Epithelial cell of esophagus (primary cell): ENCODE data around the gene OLFML2A.
"Not testable (repeated sequence)": the region's sequence is repeated elsewhere in the genome, so short reads cannot be mapped to it uniquely, and the experiment has no call there.

ENCODE experiments used
- DNase-seq: peaks from one replicate; pipeline ENCODE4 v3.0.0; 2010; ENCODE audit warnings: low read depth
- H3K4me3 ChIP-seq: 2 replicates; pipeline ENCODE4 v1.5.1; 2011; ENCODE audit warnings: mild to moderate bottlenecking, low read length, control low read depth
- CTCF ChIP-seq: IDR thresholded peaks from 2 replicates; pipeline ENCODE4 v1.5.1; 2011; ENCODE audit warnings: low read depth, mild to moderate bottlenecking, low read length, control low read depth, inconsistent platforms; ENCODE audit not compliant: insufficient read depth; ENCODE audit errors: missing control alignments

Gene OLFML2A

GRCh38 chr9:124771021-124771866, 5.7 kb upstream of the OLFML2A start, which contains the start of gene NR6A1:
TSS of gene NR6A1 (minus strand) at chr9:124771311.
- H3K4me3 ChIP-seq: peak within 1 kb of the TSS; percentile 70
- no peak for TF ChIP-seq CTCF
- DNase-seq: peak; percentile 98

- TF ChIP-seq CTCF: peak; percentile 81
- peak; percentile 71 for DNase-seq
- H3K4me3 ChIP-seq: peak overlapping the region; percentile 70
Observed at GRCh38 chr9:124771867-124772679, 4.9 kb upstream of the OLFML2A start.

- not testable (repeated sequence) for DNase-seq, H3K4me3 ChIP-seq
Observed at GRCh38 chr9:124772877-124773276, 4.1 kb upstream of the OLFML2A start.

GRCh38 chr9:124773473-124774128, 3.3 kb upstream of the OLFML2A start:
- H3K4me3 ChIP-seq: no peak overlapping the region
- DNase-seq: no peak
- no peak for TF ChIP-seq CTCF

- peak; percentile 78 for DNase-seq
- no peak overlapping the region for H3K4me3 ChIP-seq
- TF ChIP-seq CTCF: peak; percentile 83
Observed at GRCh38 chr9:124774129-124774978, 2.6 kb upstream of the OLFML2A start.

- no peak for TF ChIP-seq CTCF
- DNase-seq: no peak
- peak overlapping the region; percentile 53 for H3K4me3 ChIP-seq
Observed at GRCh38 chr9:124776618-124776953, 347 bp upstream of the OLFML2A start.
